Panc1 (cell line): ENCODE data around the gene SMIM24. TPM values are rescaled to one million over a fixed set of nuclear protein-coding genes. Genes with fewer than 3 reads are reported as not detected.

ENCODE experiments used
- ATAC-seq: fragments of 200-7000 bp; cut with Tn5 transposase; 2 replicates; pipeline ENCODE4 v1.9.1; 2020; ENCODE audit warnings: mild to moderate bottlenecking, moderate library complexity
- BruUV-seq: library from RNA; stranded (reverse); fragments of 400-500 nt; replicated peaks from 2 replicates; lab custom pipeline; 2021; lab: Mats Ljungman, UMichigan
- CTCF ChIA-PET: fragments of 300-600 bp; sonication (Branson Sonifier 250); formaldehyde crosslinking; loops from one replicate; lab custom pipeline; 2022; ENCODE audit warnings: antibody characterized with exemption; lab: Charles Lee
- POLR2A ChIA-PET: fragments of 300-600 bp; sonication (Branson Sonifier 250); formaldehyde crosslinking; loops from one replicate; lab custom pipeline; 2022; ENCODE audit warnings: antibody characterized with exemption; lab: Charles Lee
- DNase-seq: peaks from one replicate; pipeline ENCODE4 v3.0.0-alpha.2; 2010; ENCODE audit warnings: low read depth, low spot score
- H3K27ac ChIP-seq: 2 replicates; pipeline ENCODE4 v1.5.1; 2011; ENCODE audit warnings: mild to moderate bottlenecking, low read length, inconsistent platforms
- H3K27me3 ChIP-seq: fragments of 200-500 bp; sonication (Bioruptor generic); 2 replicates; pipeline ENCODE4 v1.6.0; 2014; ENCODE audit warnings: low read length, inconsistent platforms; ENCODE audit not compliant: control insufficient read depth, insufficient read depth
- H3K36me3 ChIP-seq: fragments of 200-500 bp; sonication (Bioruptor generic); 2 replicates; pipeline ENCODE4 v1.5.1; 2014; ENCODE audit warnings: inconsistent platforms, mild to moderate bottlenecking, low read length, moderate library complexity; ENCODE audit not compliant: control insufficient read depth, insufficient read depth
- H3K4me1 ChIP-seq: 2 replicates; pipeline ENCODE4 v1.5.1; 2011; ENCODE audit warnings: inconsistent platforms, mild to moderate bottlenecking, low read length, moderate library complexity; ENCODE audit not compliant: control insufficient read depth, insufficient read depth
- H3K4me3 ChIP-seq, 2 experiments: 2 replicates each; pipeline ENCODE4 v1.5.1; 2011 to 2012; ENCODE audit warnings: low read depth in 2 of 2, low read length in 2 of 2, mild to moderate bottlenecking in 2 of 2, inconsistent platforms in 1 of 2, moderate library complexity in 1 of 2
- H3K9me3 ChIP-seq: fragments of 200-500 bp; sonication (Bioruptor generic); 2 replicates; pipeline ENCODE4 v1.5.1; 2014; ENCODE audit warnings: low read depth, mild to moderate bottlenecking, inconsistent platforms, low read length, moderate library complexity; ENCODE audit not compliant: control insufficient read depth, insufficient read depth
- POLR2AphosphoS5 ChIP-seq: IDR thresholded peaks from 2 replicates; pipeline ENCODE4 v1.6.1; 2012; ENCODE audit warnings: mild to moderate bottlenecking, low read depth, low read length, moderate library complexity
- SIN3A ChIP-seq: IDR thresholded peaks from 2 replicates; pipeline ENCODE4 v1.6.1; 2012; ENCODE audit warnings: low read depth, mild to moderate bottlenecking, low read length, moderate library complexity, borderline replicate concordance; ENCODE audit not compliant: insufficient read depth
- TCF7L2 ChIP-seq: IDR thresholded peaks from 2 replicates; pipeline ENCODE4 v1.6.1; 2011; ENCODE audit warnings: mild to moderate bottlenecking, low read depth, low read length, inconsistent platforms
- in situ Hi-C: cut with HindIII; loops from 2 replicates; pipeline ENCODE4 v1.10.0; 2016; ENCODE audit warnings: low sequenced_read_pairs, low pct_unique_long_range_greater_than_20kb
- intact Hi-C: fragments of 100-400 bp; cut with micrococcal nuclease; formaldehyde crosslinking; loops from one replicate; pipeline ENCODE4 v1.10.0; 2022; ENCODE audit not compliant: unreplicated experiment
- total RNA-seq: library from RNA; stranded (reverse); gene quantifications from one replicate; pipeline ENCODE4 v1.2.1, GENCODE V29; 2021; ENCODE audit not compliant: unreplicated experiment
- TF ChIP-seq, protein P1 (sequence below), 2 experiments: IDR thresholded peaks; 2 replicates each; pipeline ENCODE4 v1.6.1; 2011 to 2012; ENCODE audit warnings: low read depth in 2 of 2, control low read depth in 1 of 2, low read length in 1 of 2, mild to moderate bottlenecking in 1 of 2, moderate library complexity in 1 of 2; ENCODE audit not compliant: insufficient read depth in 1 of 2
- TF ChIP-seq, protein P2 (sequence below): fragments of 450-650 bp; IDR thresholded peaks from 2 replicates; pipeline ENCODE4 v1.5.1; 2017; ENCODE audit warnings: mild to moderate bottlenecking

SMIM24 gene
- total RNA-seq, 1 experiment from 2014 or later, result 0.28 TPM

GRCh38 chr19:3497757-3498520, 17.6 kb upstream of the SMIM24 start:
- Histone ChIP-seq H3K4me3 (no peak overlapping the region), H3K9me3 (no peaks in the 10 kb centered on the region), H3K4me1 (no peaks in the 10 kb centered on the region), H3K27me3 (no peaks in the 10 kb centered on the region), H3K27ac (no peak overlapping the region), H3K36me3 (no peaks in the 10 kb centered on the region)
- no TSS peak for BruUV-seq
- in situ Hi-C loops (no loop called here), intact Hi-C loops (no loop called here)
- DNase-seq (no peak), ATAC-seq (no peak)
- TF ChIP-seq, protein P1, sequence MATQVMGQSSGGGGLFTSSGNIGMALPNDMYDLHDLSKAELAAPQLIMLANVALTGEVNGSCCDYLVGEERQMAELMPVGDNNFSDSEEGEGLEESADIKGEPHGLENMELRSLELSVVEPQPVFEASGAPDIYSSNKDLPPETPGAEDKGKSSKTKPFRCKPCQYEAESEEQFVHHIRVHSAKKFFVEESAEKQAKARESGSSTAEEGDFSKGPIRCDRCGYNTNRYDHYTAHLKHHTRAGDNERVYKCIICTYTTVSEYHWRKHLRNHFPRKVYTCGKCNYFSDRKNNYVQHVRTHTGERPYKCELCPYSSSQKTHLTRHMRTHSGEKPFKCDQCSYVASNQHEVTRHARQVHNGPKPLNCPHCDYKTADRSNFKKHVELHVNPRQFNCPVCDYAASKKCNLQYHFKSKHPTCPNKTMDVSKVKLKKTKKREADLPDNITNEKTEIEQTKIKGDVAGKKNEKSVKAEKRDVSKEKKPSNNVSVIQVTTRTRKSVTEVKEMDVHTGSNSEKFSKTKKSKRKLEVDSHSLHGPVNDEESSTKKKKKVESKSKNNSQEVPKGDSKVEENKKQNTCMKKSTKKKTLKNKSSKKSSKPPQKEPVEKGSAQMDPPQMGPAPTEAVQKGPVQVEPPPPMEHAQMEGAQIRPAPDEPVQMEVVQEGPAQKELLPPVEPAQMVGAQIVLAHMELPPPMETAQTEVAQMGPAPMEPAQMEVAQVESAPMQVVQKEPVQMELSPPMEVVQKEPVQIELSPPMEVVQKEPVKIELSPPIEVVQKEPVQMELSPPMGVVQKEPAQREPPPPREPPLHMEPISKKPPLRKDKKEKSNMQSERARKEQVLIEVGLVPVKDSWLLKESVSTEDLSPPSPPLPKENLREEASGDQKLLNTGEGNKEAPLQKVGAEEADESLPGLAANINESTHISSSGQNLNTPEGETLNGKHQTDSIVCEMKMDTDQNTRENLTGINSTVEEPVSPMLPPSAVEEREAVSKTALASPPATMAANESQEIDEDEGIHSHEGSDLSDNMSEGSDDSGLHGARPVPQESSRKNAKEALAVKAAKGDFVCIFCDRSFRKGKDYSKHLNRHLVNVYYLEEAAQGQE (IDR thresholded peaks at IDR 0.05; ENCODE audit: insufficient read depth in 1 of 2, low read depth in 2 of 2, low read length in 1 of 2), result no peak
- TF ChIP-seq POLR2AphosphoS5 (no peak), SIN3A (no peak), TCF7L2 (no peak)
- TF ChIP-seq, protein P2, sequence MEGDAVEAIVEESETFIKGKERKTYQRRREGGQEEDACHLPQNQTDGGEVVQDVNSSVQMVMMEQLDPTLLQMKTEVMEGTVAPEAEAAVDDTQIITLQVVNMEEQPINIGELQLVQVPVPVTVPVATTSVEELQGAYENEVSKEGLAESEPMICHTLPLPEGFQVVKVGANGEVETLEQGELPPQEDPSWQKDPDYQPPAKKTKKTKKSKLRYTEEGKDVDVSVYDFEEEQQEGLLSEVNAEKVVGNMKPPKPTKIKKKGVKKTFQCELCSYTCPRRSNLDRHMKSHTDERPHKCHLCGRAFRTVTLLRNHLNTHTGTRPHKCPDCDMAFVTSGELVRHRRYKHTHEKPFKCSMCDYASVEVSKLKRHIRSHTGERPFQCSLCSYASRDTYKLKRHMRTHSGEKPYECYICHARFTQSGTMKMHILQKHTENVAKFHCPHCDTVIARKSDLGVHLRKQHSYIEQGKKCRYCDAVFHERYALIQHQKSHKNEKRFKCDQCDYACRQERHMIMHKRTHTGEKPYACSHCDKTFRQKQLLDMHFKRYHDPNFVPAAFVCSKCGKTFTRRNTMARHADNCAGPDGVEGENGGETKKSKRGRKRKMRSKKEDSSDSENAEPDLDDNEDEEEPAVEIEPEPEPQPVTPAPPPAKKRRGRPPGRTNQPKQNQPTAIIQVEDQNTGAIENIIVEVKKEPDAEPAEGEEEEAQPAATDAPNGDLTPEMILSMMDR, result no peak
- CTCF ChIA-PET, result no interaction called here
- POLR2A ChIA-PET, result interaction anchor here (0.7 kb wide), 1 partner anchor 96 kb away, joined by 5 read pairs; no protein-coding TSS in a partner anchor

DNA sequence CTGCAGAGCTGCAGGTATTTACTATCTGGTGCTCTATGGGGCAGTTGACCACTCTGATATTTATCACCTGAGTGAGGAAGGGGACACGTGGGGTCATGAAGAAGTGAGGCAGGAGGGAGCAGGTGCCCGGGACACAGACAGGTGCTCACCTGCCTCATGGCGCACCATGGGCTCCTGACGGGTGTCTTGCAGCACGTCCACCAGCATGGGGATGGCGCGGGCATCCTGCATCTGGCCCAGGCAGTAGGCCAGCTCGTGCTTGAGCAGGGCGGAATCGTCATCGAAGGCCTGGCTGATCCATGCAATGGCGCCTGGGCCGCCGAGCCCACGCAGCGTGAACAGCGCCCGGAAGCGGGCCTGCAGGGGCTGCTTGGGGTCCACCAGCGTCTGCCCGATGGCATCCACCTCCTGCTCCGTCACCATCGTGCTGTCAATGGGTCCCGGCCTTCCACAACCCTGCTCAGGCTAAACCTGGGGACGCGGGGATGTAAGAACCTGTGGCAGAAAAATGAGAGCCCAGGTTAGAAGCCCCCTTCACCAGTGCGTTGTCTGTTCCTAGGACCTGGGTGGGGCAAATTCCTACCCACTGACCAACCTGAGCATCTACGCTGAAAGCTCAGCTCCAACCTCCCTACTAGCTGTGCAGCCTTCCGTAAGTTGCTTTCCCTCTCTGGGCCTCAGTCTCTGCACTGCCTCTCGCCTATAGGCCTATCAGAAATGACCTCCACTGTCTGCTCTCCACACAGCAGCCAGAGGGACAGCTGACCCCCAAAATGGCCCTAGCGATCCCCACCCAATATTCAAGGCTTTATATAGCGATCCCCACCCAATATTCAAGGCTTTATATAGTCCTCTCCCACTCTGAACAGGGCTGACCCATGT, 16.3 kb upstream of the SMIM24 start:
- in situ Hi-C loops, result no loop called here
- Histone ChIP-seq H3K9me3 (no peaks in the 10 kb centered on the region), H3K27ac (no peak overlapping the region), H3K4me3 (no peak overlapping the region), H3K27me3 (no peaks in the 10 kb centered on the region), H3K36me3 (no peaks in the 10 kb centered on the region), H3K4me1 (no peaks in the 10 kb centered on the region)
- no peak for DNase-seq
- ChIA-PET POLR2A (no interaction called here), CTCF (no interaction called here)
- intact Hi-C loops, result no loop called here
- TF ChIP-seq TCF7L2 (no peak), POLR2AphosphoS5 (no peak), SIN3A (no peak)
- TF ChIP-seq, protein P2, result no peak
- TF ChIP-seq, protein P1 (IDR thresholded peaks at IDR 0.05; ENCODE audit: insufficient read depth in 1 of 2, low read depth in 2 of 2, low read length in 1 of 2), result no peak
- no peak for ATAC-seq
- no TSS peak for BruUV-seq
